GM23248 (cell line): ENCODE measurements around the gene CCDC86.

Experiments used
- EZH2 ChIP-seq: fragments of 200-600 bp; sonication (generic); IDR thresholded peaks from 2 replicates; pipeline ENCODE4 v1.6.1; 2018; ENCODE audit warnings: antibody characterized with exemption, mild to moderate bottlenecking; ENCODE audit not compliant: insufficient read depth, poor library complexity, severe bottlenecking
- EZH2phosphoT487 ChIP-seq: fragments of 200-600 bp; sonication (generic); IDR thresholded peaks from 2 replicates; pipeline ENCODE4 v1.6.1; 2018; ENCODE audit warnings: antibody characterized with exemption, moderate library complexity, mild to moderate bottlenecking, low read depth; ENCODE audit not compliant: insufficient read depth

DNA sequence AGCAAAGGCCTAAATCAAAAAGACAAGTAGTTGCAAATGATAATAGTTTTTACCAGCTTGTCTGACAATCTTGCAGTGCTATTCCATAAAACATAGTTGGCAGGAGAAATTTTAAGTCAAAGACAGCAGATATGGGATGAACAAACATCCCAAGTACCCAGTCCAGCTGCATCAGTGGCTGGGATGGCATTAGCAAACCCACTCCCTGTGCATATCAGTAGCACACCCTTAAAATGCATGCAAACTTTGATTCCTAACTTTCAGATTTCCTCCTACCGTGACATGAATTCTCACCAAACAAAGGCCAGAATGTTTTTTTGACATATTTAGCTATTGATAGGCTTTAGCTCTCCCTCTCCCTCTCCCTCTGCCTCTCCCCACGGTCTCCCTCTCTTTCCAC is 27.8 kb upstream of the CCDC86 start:
- TF ChIP-seq EZH2, result no peak
- TF ChIP-seq EZH2phosphoT487, result no peak
